GM12878 (cell line): ENCODE results near the gene NFATC2. TPM values are rescaled to one million over a fixed set of nuclear protein-coding genes. Genes with fewer than 3 reads are reported as not detected.

Experiments
- ATAC-seq: fragments of 200-7000 bp; cut with Tn5 transposase; 3 replicates; pipeline ENCODE4 v1.9.1; 2020; ENCODE audit warnings: mild to moderate bottlenecking, moderate library complexity
- BruUV-seq: library from RNA; stranded (reverse); fragments of 400-500 nt; replicated peaks from 2 replicates; lab custom pipeline; 2021; lab: Mats Ljungman, UMichigan
- CTCF ChIA-PET: fragments of 300-600 bp; sonication (Branson Sonifier 250); formaldehyde crosslinking; extraction: SDS; loops from one replicate; lab custom pipeline; 2021; ENCODE audit warnings: inconsistent platforms; lab: Yijun Ruan, JAX
- POLR2A ChIA-PET: fragments of 350-600 bp; formaldehyde crosslinking; extraction: SDS; loops from one replicate; lab custom pipeline; 2021; ENCODE audit warnings: inconsistent platforms; lab: Charles Lee
- RAD21 ChIA-PET: fragments of 300-600 bp; sonication (Branson Sonifier 250); formaldehyde crosslinking; loops from one replicate; lab custom pipeline; 2023; ENCODE audit warnings: antibody characterized with exemption; ENCODE audit not compliant: unreplicated experiment; lab: Charles Lee
- SMC1A ChIA-PET: fragments of 300-600 bp; sonication (Branson Sonifier 250); formaldehyde crosslinking; loops from one replicate; lab custom pipeline; 2023; ENCODE audit not compliant: unreplicated experiment, uncharacterized antibody; lab: Charles Lee
- DNase-seq: peaks from one replicate; pipeline ENCODE4 v3.0.0-alpha.2; 2011; ENCODE audit warnings: low read depth, low spot score
- FAIRE-seq: peaks from 3 replicates; lab custom pipeline; 2011; peaks lifted over from hg19 to GRCh38; lab: Jason Lieb, UNC
- H2AFZ ChIP-seq: 2 replicates; pipeline ENCODE4 v1.6.0; 2011; ENCODE audit warnings: low read depth, low read length, control low read depth; ENCODE audit not compliant: control insufficient read depth
- H3K27ac ChIP-seq: 2 replicates; pipeline ENCODE4 v1.5.1; 2011; ENCODE audit warnings: control low read depth; ENCODE audit not compliant: control insufficient read depth, insufficient read depth
- H3K27me3 ChIP-seq, 2 experiments: replicated peaks in 1 of 2; 2 replicates each; pipeline versions ENCODE4 v1.6.0 to v1.6.1; 2011; ENCODE audit warnings: low read length in 1 of 2; ENCODE audit not compliant: control insufficient read depth in 2 of 2, insufficient read depth in 2 of 2
- H3K36me3 ChIP-seq, 2 experiments: 2 replicates each; pipeline ENCODE4 v1.5.1; 2011; ENCODE audit warnings: low read length in 1 of 2; ENCODE audit not compliant: control insufficient read depth in 2 of 2, insufficient read depth in 2 of 2
- H3K4me1 ChIP-seq: 2 replicates; pipeline ENCODE4 v1.6.1; 2011; ENCODE audit warnings: mild to moderate bottlenecking, low read length, moderate library complexity, mixed read lengths; ENCODE audit not compliant: control insufficient read depth, insufficient read depth
- H3K4me2 ChIP-seq: 2 replicates; pipeline ENCODE4 v1.6.0; 2011; ENCODE audit warnings: control low read depth; ENCODE audit not compliant: control insufficient read depth, insufficient read depth
- H3K4me3 ChIP-seq: fragments of 200-600 bp; sonication (generic); 2 replicates; pipeline ENCODE4 v1.5.1; 2016
- H3K79me2 ChIP-seq: 2 replicates; pipeline ENCODE4 v1.6.0; 2011; ENCODE audit warnings: low read length; ENCODE audit not compliant: control insufficient read depth, insufficient read depth
- H3K9ac ChIP-seq: 2 replicates; pipeline ENCODE4 v1.8.0; 2011; ENCODE audit warnings: low read length, control low read depth, mixed read lengths; ENCODE audit not compliant: control insufficient read depth, insufficient read depth
- H3K9me3 ChIP-seq: replicated peaks from 3 replicates; pipeline ENCODE4 v1.5.1; 2011; ENCODE audit warnings: mild to moderate bottlenecking, low read length; ENCODE audit not compliant: control insufficient read depth, insufficient read depth
- H4K20me1 ChIP-seq: 2 replicates; pipeline ENCODE4 v1.6.0; 2011; ENCODE audit not compliant: control insufficient read depth, insufficient read depth
- BACH1 ChIP-seq: fragments of 450-650 bp; IDR thresholded peaks from 2 replicates; pipeline ENCODE4 v1.6.1; 2017; ENCODE audit warnings: mild to moderate bottlenecking, borderline replicate concordance
- ETV6 ChIP-seq, 2 experiments: fragments of 450-650 bp in 1 of 2; IDR thresholded peaks in 1 of 2; conservative IDR thresholded peaks in 1 of 2; 2 replicates each; pipeline ENCODE4 v1.6.1; 2014; ENCODE audit warnings: antibody characterized with exemption in 1 of 2, borderline replicate concordance in 1 of 2, low read depth in 1 of 2, mild to moderate bottlenecking in 1 of 2, moderate library complexity in 1 of 2
- GABPA ChIP-seq: IDR thresholded peaks from 2 replicates; pipeline ENCODE4 v1.6.1; 2014; ENCODE audit warnings: antibody characterized with exemption, low read depth, mild to moderate bottlenecking, inconsistent platforms
- HDGF ChIP-seq: fragments of 450-650 bp; IDR thresholded peaks from 2 replicates; pipeline ENCODE4 v1.6.1; 2016; ENCODE audit warnings: antibody characterized with exemption
- NFYA ChIP-seq: IDR thresholded peaks from 2 replicates; pipeline ENCODE4 v1.6.1; 2011; ENCODE audit warnings: low read depth, mild to moderate bottlenecking, low read length, improper control_type of control experiment, borderline replicate concordance
- NR2F1 ChIP-seq: fragments of 450-650 bp; conservative IDR thresholded peaks from 2 replicates; pipeline ENCODE4 v1.6.1; 2017; ENCODE audit warnings: mild to moderate bottlenecking
- PAX8 ChIP-seq: fragments of 450-650 bp; IDR thresholded peaks from 2 replicates; pipeline ENCODE4 v1.6.1; 2017; ENCODE audit warnings: mild to moderate bottlenecking, moderate library complexity
- TAF1 ChIP-seq: IDR thresholded peaks from 2 replicates; pipeline ENCODE4 v1.6.1; 2011; ENCODE audit warnings: mild to moderate bottlenecking, low read depth, low read length, borderline replicate concordance
- USF1 ChIP-seq: IDR thresholded peaks from 2 replicates; pipeline ENCODE4 v1.6.1; 2011; ENCODE audit warnings: borderline replicate concordance, low read depth, mild to moderate bottlenecking, moderate library complexity, mixed read lengths, low read length; ENCODE audit not compliant: insufficient read depth; ENCODE audit errors: extremely low read length
- WRNIP1 ChIP-seq: IDR thresholded peaks from 2 replicates; pipeline ENCODE4 v1.6.1; 2011; ENCODE audit warnings: low read depth, low read length, improper control_type of control experiment, borderline replicate concordance
- ZBTB40 ChIP-seq: fragments of 450-650 bp; IDR thresholded peaks from 2 replicates; pipeline ENCODE4 v1.6.1; 2016; ENCODE audit warnings: mild to moderate bottlenecking, moderate library complexity, borderline replicate concordance
- WGBS: methylation state at CpG from one replicate; pipeline ENCODE4 v1.1.6; 2016; ENCODE audit warnings: low lambda C conversion rate; ENCODE audit not compliant: insufficient replicate concordance, insufficient coverage; ENCODE audit errors: missing lambda C conversion rate; 5-methylcytosine and 5-hydroxymethylcytosine counted together
- in situ Hi-C: fragments of 300-500 bp; cut with MboI; formaldehyde crosslinking; loops from 9 replicates; pipeline ENCODE4 v1.14.3; 2018; ENCODE audit warnings: mixed read lengths
- intact Hi-C: fragments of 100-400 bp; cut with micrococcal nuclease; formaldehyde crosslinking; loops from one replicate; pipeline ENCODE4 v1.14.2; 2022; ENCODE audit not compliant: unreplicated experiment
- polyA plus RNA-seq, 11 experiments: library from polyadenylated mRNA; depleted of rRNA in 4 of 11; unstranded in 6 of 11; stranded (reverse) in 5 of 11; fragments of >200 nt; fragmentation: Nextera tagmentation in 4 of 11; fragmentation: Illumina TruSeq in 1 of 11; extraction: Ambion mirVana in 4 of 11; extraction: Trizol in 1 of 11; gene quantifications; 1 replicate in 1 of 11; 2 replicates in 10 of 11; pipeline versions ENCODE4 v1.2.1 to v1.2.3, GENCODE V29; 2011 to 2016; ENCODE audit warnings: inconsistent platforms in 2 of 11, missing spikeins in 2 of 11, low read depth in 1 of 11
- total RNA-seq, 4 experiments: library from RNA; depleted of rRNA in 3 of 4; stranded (reverse); fragments of >200 nt in 3 of 4; fragmentation: Illumina TruSeq in 1 of 4; extraction: Trizol in 1 of 4; gene quantifications; 2 replicates each; pipeline versions ENCODE4 v1.2.1 to v1.2.3, GENCODE V29; 2013 to 2021

NFATC2 gene
- total and polyA plus RNA-seq, 10 of the 15 experiments (the other 5 are each of a cell fraction or from before 2014, with no cell fraction given), result 3.3 to 20.0 (median 7.3) TPM

- Histone ChIP-seq H2AFZ (no peak overlapping the region), H3K4me2 (no peak overlapping the region), H3K27ac (no peak overlapping the region)
- ChIA-PET RAD21 (no interaction called here), CTCF (no interaction called here), POLR2A (interaction anchor here (0.5 kb wide), 1 partner anchor 7 kb away, joined by 3 read pairs; no protein-coding TSS in a partner anchor)
- no peak for FAIRE-seq
- TF ChIP-seq WRNIP1 (no peak), HDGF (no peak), ETV6 (conservative IDR thresholded peaks at IDR 0.05 in 1 of 2, IDR thresholded peaks at IDR 0.05 in 1 of 2; ENCODE audit: borderline replicate concordance in 1 of 2, low read depth in 1 of 2) (no peak), TAF1 (no peak), BACH1 (no peak), ZBTB40 (no peak), USF1 (no peak), NR2F1 (no peak), NFYA (no peak), GABPA (no peak), PAX8 (no peak)
- TF ChIP-seq, all 136 proteins: peak for 0
- no peaks in the 10 kb centered on the region; the same call in 2 of the 3 replicates for H3K9me3 ChIP-seq
- no peak overlapping the region for H3K4me3 ChIP-seq
- peaks cover 3% of the 10 kb centered on the region; the same call in 1 of the 2 replicates for H3K4me1 ChIP-seq
- SMC1A ChIA-PET, result no interaction called here
- no peak overlapping the region for H3K9ac ChIP-seq
- 34% methylated on average over 3 of the region's 3 CpGs for WGBS
- no peaks in the 10 kb centered on the region for H3K27me3 ChIP-seq
- no TSS peak for BruUV-seq
- ATAC-seq, result no peak
- no peak for DNase-seq
- no peaks in the 10 kb centered on the region for H4K20me1 ChIP-seq
- H3K79me2 ChIP-seq, result no peaks in the 10 kb centered on the region
- intact Hi-C loops, result no loop called here
- no peaks in the 10 kb centered on the region for H3K36me3 ChIP-seq
- in situ Hi-C loops, result no loop called here
Observed at GRCh38 chr20:51359401-51359800, 183.1 kb downstream of the NFATC2 start.
